Testis (tissue), 2 donors: Measurements from ENCODE around the gene POLR2E.

Experiments
- POLR2A ChIP-seq: fragments of 450-650 bp; IDR thresholded peaks from one replicate; pipeline ENCODE4 v1.6.1; 2017; ENCODE audit warnings: antibody characterized with exemption, mild to moderate bottlenecking, moderate library complexity
- TF ChIP-seq, protein P1 (sequence below), 3 experiments: fragments of 450-650 bp in 2 of 3; fragments of 200-600 bp in 1 of 3; sonication (generic) in 1 of 3; IDR thresholded peaks; one replicate each; pipeline ENCODE4 v1.5.1; 2016 to 2019; ENCODE audit warnings: antibody characterized with exemption in 3 of 3, mild to moderate bottlenecking in 2 of 3, moderate library complexity in 1 of 3

DNA sequence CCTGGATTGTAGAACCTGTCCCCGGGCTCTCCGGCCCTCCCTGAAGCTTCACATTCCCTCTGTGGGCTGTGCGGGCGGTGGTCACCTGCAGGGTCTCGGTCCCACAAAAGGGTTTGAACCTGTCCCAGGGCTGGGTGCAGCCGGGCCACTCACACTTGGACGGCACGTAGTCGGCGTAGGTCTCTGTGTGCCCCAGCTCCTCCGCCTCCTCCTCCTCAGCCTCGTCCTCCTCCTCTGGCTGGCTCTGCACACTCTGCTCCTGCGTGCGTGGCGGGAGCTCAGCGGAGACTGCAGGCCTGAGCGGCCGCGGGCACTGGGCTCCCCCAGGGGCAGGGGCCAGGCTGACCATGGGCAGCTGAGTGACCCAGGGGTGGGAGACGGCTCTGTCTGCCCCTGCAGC is 28.2 kb upstream of the POLR2E start:
- TF ChIP-seq, protein P1, sequence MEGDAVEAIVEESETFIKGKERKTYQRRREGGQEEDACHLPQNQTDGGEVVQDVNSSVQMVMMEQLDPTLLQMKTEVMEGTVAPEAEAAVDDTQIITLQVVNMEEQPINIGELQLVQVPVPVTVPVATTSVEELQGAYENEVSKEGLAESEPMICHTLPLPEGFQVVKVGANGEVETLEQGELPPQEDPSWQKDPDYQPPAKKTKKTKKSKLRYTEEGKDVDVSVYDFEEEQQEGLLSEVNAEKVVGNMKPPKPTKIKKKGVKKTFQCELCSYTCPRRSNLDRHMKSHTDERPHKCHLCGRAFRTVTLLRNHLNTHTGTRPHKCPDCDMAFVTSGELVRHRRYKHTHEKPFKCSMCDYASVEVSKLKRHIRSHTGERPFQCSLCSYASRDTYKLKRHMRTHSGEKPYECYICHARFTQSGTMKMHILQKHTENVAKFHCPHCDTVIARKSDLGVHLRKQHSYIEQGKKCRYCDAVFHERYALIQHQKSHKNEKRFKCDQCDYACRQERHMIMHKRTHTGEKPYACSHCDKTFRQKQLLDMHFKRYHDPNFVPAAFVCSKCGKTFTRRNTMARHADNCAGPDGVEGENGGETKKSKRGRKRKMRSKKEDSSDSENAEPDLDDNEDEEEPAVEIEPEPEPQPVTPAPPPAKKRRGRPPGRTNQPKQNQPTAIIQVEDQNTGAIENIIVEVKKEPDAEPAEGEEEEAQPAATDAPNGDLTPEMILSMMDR (IDR thresholded peaks at IDR 0.05) = no peak
- no peak for TF ChIP-seq POLR2A
